Measurements from ENCODE around the gene CORO1C. TPM values are rescaled to one million over a fixed set of nuclear protein-coding genes. Genes with fewer than 3 reads are reported as not detected.
A peak's percentile ranks its signal among the peaks of the same experiment; 100 is the strongest.

Gene CORO1C
- total and polyA plus RNA-seq, 9 of the 15 experiments (the other 6 are each of a cell fraction or from before 2014, with no cell fraction given), result 55.2 to 280 (median 150) TPM

GRCh38 chr12:108731105-108731865 is at the start of gene CORO1C (continued):
- TF ChIP-seq CTCFL (IDR thresholded peaks at IDR 0.05; ENCODE audit: borderline replicate concordance, insufficient read depth, low read depth, low read length, poor library complexity, severe bottlenecking) (peak; percentile 97), ZNF436 (CRISPR knock-in tag; IDR thresholded peaks at IDR 0.05) (no peak), ZSCAN29 (IDR thresholded peaks at IDR 0.05) (no peak), ZNF347 (CRISPR knock-in tag; IDR thresholded peaks at IDR 0.05; ENCODE audit: low read depth) (no peak), PCBP2 (IDR thresholded peaks at IDR 0.05; ENCODE audit: low read depth, low read length, poor library complexity, severe bottlenecking) (no peak), ZNF384 (IDR thresholded peaks at IDR 0.05; ENCODE audit: low read depth, low read length) (no peak), HOXB6 (CRISPR knock-in tag; IDR thresholded peaks at IDR 0.05; ENCODE audit: borderline replicate concordance) (no peak), ILK (tag; IDR thresholded peaks at IDR 0.05; ENCODE audit: borderline replicate concordance, low read depth) (no peak), KLF6 (CRISPR knock-in tag; IDR thresholded peaks at IDR 0.05; ENCODE audit: borderline replicate concordance) (no peak), POLR2G (IDR thresholded peaks at IDR 0.05; ENCODE audit: low read depth, low read length) (peak; percentile 89), TFAP4 (CRISPR knock-in tag; IDR thresholded peaks at IDR 0.05; ENCODE audit: borderline replicate concordance) (peak; percentile 83), SAFB2 (IDR thresholded peaks at IDR 0.05; ENCODE audit: borderline replicate concordance, low read depth, low read length, severe bottlenecking) (no peak), ZNF121 (CRISPR knock-in tag; conservative IDR thresholded peaks at IDR 0.05) (no peak), BHLHE40 (IDR thresholded peaks at IDR 0.05; ENCODE audit: low read length) (peak; percentile 79), ARID2 (IDR thresholded peaks at IDR 0.05) (no peak), ZKSCAN8 (CRISPR knock-in tag; IDR thresholded peaks at IDR 0.05) (no peak), NR2C2 (CRISPR knock-in tag; IDR thresholded peaks at IDR 0.05) (no peak), NR2C2 (tag; IDR thresholded peaks at IDR 0.05) (no peak)
- TF ChIP-seq, protein P1, sequence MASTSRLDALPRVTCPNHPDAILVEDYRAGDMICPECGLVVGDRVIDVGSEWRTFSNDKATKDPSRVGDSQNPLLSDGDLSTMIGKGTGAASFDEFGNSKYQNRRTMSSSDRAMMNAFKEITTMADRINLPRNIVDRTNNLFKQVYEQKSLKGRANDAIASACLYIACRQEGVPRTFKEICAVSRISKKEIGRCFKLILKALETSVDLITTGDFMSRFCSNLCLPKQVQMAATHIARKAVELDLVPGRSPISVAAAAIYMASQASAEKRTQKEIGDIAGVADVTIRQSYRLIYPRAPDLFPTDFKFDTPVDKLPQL (IDR thresholded peaks at IDR 0.05; ENCODE audit: extremely low read depth, insufficient read length), result no peak
- TF ChIP-seq, protein P2, sequence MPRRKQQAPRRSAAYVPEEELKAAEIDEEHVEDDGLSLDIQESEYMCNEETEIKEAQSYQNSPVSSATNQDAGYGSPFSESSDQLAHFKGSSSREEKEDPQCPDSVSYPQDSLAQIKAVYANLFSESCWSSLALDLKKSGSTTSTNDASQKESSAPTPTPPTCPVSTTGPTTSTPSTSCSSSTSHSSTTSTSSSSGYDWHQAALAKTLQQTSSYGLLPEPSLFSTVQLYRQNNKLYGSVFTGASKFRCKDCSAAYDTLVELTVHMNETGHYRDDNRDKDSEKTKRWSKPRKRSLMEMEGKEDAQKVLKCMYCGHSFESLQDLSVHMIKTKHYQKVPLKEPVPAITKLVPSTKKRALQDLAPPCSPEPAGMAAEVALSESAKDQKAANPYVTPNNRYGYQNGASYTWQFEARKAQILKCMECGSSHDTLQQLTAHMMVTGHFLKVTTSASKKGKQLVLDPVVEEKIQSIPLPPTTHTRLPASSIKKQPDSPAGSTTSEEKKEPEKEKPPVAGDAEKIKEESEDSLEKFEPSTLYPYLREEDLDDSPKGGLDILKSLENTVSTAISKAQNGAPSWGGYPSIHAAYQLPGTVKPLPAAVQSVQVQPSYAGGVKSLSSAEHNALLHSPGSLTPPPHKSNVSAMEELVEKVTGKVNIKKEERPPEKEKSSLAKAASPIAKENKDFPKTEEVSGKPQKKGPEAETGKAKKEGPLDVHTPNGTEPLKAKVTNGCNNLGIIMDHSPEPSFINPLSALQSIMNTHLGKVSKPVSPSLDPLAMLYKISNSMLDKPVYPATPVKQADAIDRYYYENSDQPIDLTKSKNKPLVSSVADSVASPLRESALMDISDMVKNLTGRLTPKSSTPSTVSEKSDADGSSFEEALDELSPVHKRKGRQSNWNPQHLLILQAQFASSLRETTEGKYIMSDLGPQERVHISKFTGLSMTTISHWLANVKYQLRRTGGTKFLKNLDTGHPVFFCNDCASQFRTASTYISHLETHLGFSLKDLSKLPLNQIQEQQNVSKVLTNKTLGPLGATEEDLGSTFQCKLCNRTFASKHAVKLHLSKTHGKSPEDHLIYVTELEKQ (CRISPR knock-in tag; IDR thresholded peaks at IDR 0.05), result no peak
